SKM-1 (cell line): Measurements from ENCODE around the gene PJVK.
A peak's percentile ranks its signal among the peaks of the same experiment; 100 is the strongest.

Source experiments
- DNase-seq: peaks from one replicate; lab custom pipeline; 2025; ENCODE audit not compliant: unreplicated experiment; lab: John Stamatoyannopoulos, UW

PJVK gene

DNA sequence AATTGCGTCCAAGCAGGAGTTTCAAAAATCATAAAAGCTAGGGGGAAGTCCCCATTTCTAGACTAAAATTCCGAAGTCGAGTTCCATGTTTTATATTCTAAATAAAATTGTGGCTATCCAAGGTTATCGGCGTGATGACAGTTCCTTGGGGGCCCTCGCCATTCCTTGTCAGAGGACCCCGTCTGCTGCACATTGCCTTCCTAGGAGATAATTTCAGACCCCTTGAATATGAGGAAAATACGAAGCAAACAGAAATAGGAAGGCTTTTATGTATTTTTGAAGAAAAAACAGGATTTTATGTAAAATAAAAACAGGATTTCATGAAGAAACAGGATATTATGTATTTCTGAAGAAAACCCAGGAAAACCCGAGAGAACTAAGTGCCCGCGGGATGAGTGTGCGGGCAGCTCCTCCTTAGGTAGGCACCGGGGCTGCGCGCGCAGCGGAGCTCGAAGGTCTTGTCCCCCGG is 28.6 kb downstream of the PJVK start:
- DNase-seq: no peak

DNA sequence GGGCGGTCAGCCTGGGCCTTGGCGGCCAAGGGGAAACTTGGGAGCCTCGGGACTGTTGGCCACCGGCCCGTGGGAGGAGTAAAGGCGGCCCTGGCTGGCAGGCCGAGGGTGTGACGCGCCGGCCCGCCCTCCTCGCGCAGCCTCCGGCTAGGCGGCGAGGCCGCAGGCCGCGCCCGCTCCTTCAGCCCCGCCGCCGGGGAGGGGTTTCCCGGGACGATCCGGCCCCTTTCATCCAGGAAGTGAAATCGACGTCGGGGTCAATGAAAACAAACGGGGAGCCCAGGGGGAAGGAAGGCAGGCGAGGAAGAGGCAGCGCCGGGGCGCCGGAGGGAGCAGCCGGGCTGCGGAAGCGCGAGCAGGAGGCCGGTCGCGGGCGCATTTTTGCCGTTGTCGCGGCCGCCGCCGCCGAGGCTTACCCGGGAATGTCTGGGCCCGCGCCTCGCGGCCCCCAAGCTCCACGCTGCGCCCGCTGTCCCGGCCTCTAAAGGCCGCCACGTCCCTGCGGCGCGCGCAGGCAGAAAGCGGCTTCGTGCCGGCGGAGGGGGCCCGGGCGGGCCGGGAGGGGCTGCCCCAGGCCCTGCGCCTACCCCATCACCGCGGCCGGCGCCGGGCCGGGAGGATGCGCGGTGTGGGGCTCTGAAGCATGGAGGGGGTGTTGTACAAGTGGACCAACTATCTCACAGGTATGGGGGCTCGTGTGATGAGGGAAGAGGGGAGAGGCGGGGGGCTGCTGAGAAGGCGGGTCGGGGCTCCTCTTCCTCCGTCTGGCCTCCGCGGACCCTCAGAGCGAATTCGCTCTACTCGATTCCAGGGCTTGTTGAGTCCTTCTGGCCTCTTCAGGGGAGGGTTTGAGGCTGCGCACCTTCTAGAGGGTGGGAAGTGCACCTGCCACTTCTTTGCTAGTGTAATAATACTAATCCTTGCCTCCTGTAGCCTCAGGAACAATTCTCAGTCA is 29.3 kb downstream of the PJVK start, which contains the start of gene PLEKHA3:
Gene PLEKHA3 (plus strand): TSS at position 231 of the 955 bp plus-strand sequence. CDS start 413 bp downstream, at position 644.
- peak; percentile 68 for DNase-seq

DNA sequence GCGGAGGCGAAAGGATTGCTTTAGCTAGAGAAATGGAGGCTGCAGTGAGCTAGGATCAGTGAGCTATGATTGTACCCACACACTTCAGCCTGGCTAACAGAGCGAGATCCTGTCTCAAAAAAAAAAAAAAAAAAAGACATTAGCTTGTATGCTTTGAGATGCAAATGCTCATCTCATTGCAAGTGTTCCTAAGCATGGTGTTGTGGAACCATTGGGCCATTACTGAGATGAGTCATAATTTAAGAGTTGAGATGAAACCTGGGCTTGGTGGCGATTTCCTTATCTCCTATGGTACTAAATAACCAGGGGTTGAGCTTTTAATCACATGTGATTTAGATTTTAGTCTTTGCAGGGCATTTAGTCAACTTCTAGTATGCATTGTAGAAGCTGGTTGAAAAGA is 31.3 kb downstream of the PJVK start:
- DNase-seq: no peak

DNA sequence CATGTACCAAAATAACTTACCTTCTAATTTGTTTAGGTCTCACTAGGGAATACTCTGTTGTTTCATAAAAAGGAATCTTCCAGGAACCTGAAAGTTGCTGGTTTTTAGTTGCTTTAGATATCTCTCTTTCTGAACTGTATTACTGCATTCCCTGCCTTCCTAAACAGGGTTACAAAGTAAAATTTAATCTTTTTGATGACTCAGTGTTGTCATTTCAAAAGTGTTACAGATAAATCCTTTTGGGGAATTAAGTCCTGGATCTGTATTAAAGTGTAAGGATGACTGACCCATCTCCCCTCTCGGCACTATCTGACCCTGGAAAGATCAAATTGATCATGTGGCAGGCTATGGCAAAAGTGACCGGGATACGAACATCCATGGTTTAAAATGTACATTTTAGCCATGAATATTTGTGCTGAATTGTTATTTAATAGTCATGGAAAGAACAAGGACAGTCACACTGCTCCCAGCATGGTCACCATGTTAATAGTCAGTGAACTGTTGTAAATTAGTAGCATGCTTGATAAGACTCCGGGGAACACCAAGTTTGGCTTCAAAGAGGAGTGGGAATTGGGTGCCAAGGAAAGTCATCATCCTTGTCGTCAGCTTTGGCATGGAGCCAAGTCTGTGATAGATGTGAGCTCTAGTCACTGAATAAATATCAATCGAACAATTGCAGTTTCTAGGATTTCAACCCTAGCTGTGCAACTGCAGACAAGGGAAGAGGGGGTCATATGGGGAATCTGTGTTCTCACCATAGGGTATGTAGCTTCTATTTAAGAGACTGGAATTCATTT is 33.3 kb downstream of the PJVK start:
- no peak for DNase-seq

DNA sequence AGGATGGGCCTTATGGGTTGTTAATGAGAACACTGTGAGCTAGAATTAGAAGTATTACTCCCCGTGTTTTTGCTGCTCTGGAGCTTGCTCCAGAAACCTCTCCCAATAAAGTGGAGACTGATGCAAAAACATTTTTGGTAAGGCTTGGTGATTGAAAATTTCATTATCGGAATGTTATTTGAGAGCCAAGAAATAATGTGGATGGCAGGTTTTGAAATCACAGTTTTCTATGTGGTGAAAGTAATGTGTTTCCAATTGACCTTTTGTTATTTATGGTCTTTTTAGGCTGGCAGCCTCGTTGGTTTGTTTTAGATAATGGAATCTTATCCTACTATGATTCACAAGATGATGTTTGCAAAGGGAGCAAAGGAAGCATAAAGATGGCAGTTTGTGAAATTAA is 34.2 kb downstream of the PJVK start:
- no peak for DNase-seq

DNA sequence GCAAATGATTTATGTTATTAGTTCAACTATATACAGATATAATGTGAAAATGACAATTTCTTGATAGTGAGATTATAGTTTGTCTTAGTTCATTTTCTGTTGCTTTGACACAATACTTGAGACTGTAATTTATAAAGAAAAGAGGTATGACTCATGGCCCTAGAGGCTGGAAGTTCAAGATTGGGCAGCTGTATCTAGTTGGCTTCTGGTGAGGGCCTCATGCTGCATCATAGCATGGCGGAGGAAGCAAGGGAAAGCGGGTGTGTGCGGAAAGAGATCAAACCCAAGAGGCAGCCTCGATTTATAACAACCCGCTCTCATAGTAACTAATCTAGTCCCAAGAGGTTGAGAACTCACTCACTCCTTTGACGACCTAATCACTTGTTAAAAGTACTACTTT is 40.4 kb downstream of the PJVK start:
- DNase-seq: no peak

DNA sequence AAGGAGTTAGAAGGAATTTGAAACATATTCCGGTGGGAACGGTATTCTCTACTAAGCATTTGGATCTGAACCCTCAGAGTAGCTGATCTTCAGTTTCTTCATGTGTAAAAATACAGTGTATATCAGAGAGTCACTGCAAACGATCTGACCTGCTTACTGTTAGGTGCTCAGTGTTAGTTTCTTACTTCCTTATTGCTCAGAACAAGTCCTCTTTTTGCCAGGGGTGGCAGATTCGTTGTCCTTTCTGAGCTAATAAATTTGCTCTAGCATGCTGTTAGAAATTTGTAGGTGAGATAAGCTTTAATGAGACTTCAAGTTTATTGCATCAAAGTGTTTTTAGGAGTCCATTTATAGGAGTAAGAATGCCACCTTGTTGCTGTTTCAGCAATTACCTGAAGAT is 44.9 kb downstream of the PJVK start:
- no peak for DNase-seq

DNA sequence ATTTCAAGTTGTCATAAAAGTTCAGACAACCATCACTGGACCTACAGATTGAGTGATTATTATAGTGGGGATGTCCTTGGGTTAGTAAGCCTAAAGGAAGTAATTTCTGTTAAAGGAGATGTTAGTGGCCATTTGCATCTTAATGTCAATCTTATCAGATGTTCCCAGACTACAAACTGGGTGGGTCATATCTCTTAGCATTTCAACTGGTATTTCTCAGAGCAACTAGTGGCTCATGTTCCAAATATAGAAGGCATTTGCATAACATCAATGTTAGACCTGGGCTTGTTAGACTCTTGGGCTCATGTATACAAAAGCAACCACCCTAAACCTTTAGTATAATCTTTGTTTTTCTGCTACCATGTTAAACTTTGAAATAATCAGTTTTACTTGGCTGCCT is 47.0 kb downstream of the PJVK start:
- DNase-seq: no peak

DNA sequence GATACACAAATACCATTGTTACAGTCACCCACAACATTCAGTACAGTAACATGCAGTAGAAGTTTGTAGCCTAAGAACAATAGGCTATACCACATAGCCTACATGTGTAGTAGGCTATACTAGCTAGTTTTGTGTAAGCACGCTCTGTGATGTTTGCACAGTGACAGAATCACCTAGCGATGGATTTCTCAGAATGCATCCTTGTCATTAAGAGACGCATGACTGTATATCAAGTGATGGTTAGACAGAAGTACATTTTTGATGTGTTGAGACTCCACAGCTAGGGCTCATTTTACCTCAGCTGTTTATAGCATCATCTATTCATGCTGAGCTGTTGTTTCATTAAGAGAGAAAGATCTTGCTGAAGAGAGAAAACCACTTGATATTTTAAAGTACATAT is 48.5 kb downstream of the PJVK start:
- no peak for DNase-seq

DNA sequence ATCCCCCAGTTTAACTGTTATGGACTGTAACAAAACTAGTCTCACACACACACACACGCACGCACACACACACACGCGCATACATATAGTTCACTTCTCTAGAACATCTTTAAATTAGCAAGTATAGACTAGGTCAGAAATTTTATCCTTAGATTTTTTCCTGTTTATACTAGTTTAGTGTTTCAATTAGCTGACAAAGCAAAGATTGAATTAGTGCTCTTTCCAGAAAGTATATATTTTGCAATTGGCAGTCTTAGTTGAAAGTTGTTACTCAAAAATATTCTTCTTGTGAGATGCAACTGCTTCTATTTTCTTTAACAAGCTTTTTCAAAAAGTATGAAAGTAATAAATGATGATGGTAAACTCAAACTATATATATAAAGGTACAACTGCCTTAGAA is 51.6 kb downstream of the PJVK start:
- DNase-seq: no peak

DNA sequence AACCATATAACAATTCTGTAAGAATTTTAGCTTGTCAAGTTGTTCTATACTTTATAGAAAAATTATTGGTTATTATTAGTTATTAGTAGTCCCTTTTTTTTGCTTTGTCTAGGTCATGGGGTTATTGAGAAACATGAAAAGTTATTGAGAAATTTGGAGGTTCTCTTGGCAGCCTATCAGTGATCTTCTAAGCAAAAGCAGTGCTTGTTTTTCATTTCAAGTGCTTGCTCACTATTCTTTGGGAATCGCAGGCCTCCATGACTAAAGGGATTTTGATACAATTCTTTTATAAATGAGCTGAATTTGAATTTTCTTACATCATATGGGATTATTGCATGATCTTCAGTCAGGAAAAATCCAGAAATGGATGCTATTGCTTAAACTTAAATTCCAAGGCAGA is 54.9 kb downstream of the PJVK start:
- no peak for DNase-seq

DNA sequence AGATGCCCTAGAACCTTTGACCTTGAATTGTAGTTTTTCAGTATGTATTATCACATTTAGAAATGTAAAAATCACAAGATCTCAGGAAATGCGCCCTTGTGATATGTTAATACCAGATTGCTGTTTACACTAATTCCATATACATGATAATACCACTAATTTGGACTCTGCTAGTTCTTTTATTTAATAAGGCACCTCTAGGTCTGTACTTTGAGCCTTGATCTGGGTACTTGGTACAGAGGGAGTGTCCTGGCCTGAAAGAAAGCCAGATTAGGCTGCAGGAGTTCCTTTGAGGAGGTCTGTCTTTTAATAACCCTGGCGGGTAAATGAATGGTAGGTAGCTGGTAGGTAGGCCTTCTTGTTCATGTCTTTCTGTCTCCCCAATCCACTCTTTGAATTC is 55.3 kb downstream of the PJVK start:
- no peak for DNase-seq

DNA sequence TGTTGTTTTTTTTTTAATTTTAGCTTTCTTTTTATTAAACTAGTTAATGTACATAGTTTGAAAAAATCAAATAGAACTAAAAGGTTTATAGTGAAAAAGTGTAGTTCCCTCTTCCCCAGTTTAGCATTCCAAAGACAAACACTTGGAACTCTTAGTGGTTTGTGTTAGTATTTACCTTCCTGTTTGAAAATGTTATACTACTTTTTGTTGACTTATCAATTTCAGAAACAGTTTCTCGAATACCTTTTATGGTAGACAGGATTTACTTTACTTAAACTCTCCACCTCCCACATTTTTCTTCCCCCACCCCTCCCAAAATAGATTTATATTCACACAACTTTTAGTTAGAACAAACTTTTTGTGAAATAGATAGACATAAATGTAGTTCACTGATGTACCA is 55.8 kb downstream of the PJVK start:
- DNase-seq: no peak

DNA sequence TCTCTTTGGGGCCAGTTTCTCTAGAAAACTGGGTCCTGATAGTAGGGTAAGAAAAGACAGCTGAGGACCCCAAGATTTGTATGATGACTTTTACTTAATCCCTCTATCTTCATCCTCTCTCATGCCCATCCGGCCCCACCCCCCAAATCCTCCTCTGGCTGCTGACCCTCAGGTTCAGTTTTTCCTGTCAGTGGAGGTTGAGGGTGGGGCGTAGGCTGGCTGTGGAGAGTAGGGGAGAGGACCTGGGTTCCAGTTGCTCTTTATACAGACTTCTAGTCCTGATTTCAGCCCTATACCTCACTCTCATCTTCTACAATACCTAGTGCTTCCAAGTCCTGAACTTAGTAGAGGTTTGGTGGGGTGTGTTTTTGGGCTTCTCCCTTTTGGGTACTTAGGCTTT is 57.5 kb downstream of the PJVK start:
- DNase-seq: no peak

DNA sequence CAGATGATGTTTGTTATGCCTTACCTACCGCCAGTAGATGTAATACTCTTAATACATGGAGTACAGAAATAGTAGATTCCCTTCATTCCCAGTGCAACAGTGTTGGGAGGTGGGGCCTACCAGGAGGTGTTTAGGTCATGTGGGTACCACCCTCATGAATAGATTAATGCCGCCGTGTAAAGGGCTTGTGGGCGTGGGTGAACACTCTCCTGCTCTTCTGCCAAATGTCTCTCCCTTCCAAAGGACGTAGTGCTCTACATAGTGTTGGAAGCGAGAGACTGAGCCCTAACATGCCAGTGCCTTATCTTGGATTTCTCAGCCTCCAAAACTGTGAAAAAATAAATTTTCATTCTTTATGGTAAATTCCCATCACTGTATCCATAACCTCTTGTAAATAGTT is 59.2 kb downstream of the PJVK start:
- no peak for DNase-seq
